Measurements from ENCODE around the gene GALNT1. TPM values are rescaled to one million over a fixed set of nuclear protein-coding genes. Genes with fewer than 3 reads are reported as not detected.

The GALNT1 gene
- total RNA-seq, 1 experiment from 2014 or later = 54.7 TPM

GRCh38 chr18:35750929-35751328 lies 169.4 kb downstream of the GALNT1 start:
- POLR2A ChIA-PET = no interaction called here
- H3K4me3 ChIP-seq (replicated peaks in 1 of 2; ENCODE audit: low read depth in 1 of 2, low read length in 2 of 2) = no peak overlapping the region
- H2AFZ ChIP-seq (ENCODE audit: low read depth, low read length, poor library complexity, severe bottlenecking) = no peak overlapping the region
- intact Hi-C loops (cut with micrococcal nuclease) = no loop called here
- RAD21 ChIA-PET (ENCODE audit: low non-redundant PET in 1 of 2, low total read pairs in 2 of 2, uncharacterized antibody in 2 of 2, unreplicated experiment in 2 of 2) = no interaction called here
- no peak overlapping the region for H3K9ac ChIP-seq (ENCODE audit: low read length)
- no peak overlapping the region for H3K4me2 ChIP-seq (ENCODE audit: low read length)
- CTCF ChIA-PET = no interaction called here
- H3K9me2 ChIP-seq (ENCODE audit: insufficient read depth) = no peaks in the 10 kb centered on the region
- no peaks in the 10 kb centered on the region for H3K79me2 ChIP-seq (ENCODE audit: insufficient read depth, low read length)
- DNase-seq (ENCODE audit: low read depth, low spot score) (no peak), ATAC-seq (no peak)
- no TSS peak for BruUV-seq (replicated peaks)
- H3K4me1 ChIP-seq (ENCODE audit: control insufficient read depth in 1 of 2, insufficient read depth in 2 of 2, low read length in 2 of 2) = no peaks in the 10 kb centered on the region
- H3K27ac ChIP-seq (ENCODE audit: low read depth, low read length) = no peak overlapping the region
- H4K20me1 ChIP-seq (ENCODE audit: insufficient read depth) = no peaks in the 10 kb centered on the region
- no peaks in the 10 kb centered on the region for H3K36me3 ChIP-seq (ENCODE audit: control insufficient read depth in 1 of 2, insufficient read depth in 2 of 2, low read length in 2 of 2)
- no peaks in the 10 kb centered on the region; the same call in 1 of the 2 replicates for H3K27me3 ChIP-seq (ENCODE audit: insufficient read depth, low read length)
- TF ChIP-seq SRF (IDR thresholded peaks at IDR 0.05; ENCODE audit: low read depth) = no peak
- no peak for TF ChIP-seq RAD21 (IDR thresholded peaks at IDR 0.05; ENCODE audit: low read depth)
- no peak for TF ChIP-seq POLR2A (IDR thresholded peaks at IDR 0.05; ENCODE audit: borderline replicate concordance, extremely low read depth, insufficient read depth, insufficient read length)
- no peak for TF ChIP-seq CEBPB (IDR thresholded peaks at IDR 0.05; ENCODE audit: low read depth)
- no peak for TF ChIP-seq EGR1 (IDR thresholded peaks at IDR 0.05; ENCODE audit: low read depth)
- TF ChIP-seq ZBTB33 (IDR thresholded peaks at IDR 0.05; ENCODE audit: extremely low read depth, insufficient replicate concordance, low read length) = no peak
- H3K9me3 ChIP-seq (ENCODE audit: control insufficient read depth in 1 of 2, insufficient read depth in 1 of 2, low read depth in 1 of 2, low read length in 2 of 2) = no peaks in the 10 kb centered on the region

- intact Hi-C loops (cut with micrococcal nuclease) = no loop called here
- no peak overlapping the region for H3K27ac ChIP-seq (ENCODE audit: low read depth, low read length)
- CTCF ChIA-PET = no interaction called here
Observed at GRCh38 chr18:35753306-35753910, 171.9 kb downstream of the GALNT1 start.

More at GRCh38 chr18:35753306-35753910, 171.9 kb downstream of the GALNT1 start:
- Histone ChIP-seq H3K9ac (ENCODE audit: low read length) (no peak overlapping the region), H3K27me3 (ENCODE audit: insufficient read depth, low read length) (no peaks in the 10 kb centered on the region; the same call in 1 of the 2 replicates), H2AFZ (ENCODE audit: low read depth, low read length, poor library complexity, severe bottlenecking) (no peak overlapping the region), H4K20me1 (ENCODE audit: insufficient read depth) (no peaks in the 10 kb centered on the region), H3K4me1 (ENCODE audit: control insufficient read depth in 1 of 2, insufficient read depth in 2 of 2, low read length in 2 of 2) (no peaks in the 10 kb centered on the region), H3K9me2 (ENCODE audit: insufficient read depth) (no peaks in the 10 kb centered on the region), H3K9me3 (ENCODE audit: control insufficient read depth in 1 of 2, insufficient read depth in 1 of 2, low read depth in 1 of 2, low read length in 2 of 2) (no peaks in the 10 kb centered on the region), H3K79me2 (ENCODE audit: insufficient read depth, low read length) (no peaks in the 10 kb centered on the region), H3K36me3 (ENCODE audit: control insufficient read depth in 1 of 2, insufficient read depth in 2 of 2, low read length in 2 of 2) (no peaks in the 10 kb centered on the region), H3K4me3 (replicated peaks in 1 of 2; ENCODE audit: low read depth in 1 of 2, low read length in 2 of 2) (no peak overlapping the region), H3K4me2 (ENCODE audit: low read length) (no peak overlapping the region)
- ChIA-PET POLR2A (no interaction called here), RAD21 (ENCODE audit: low non-redundant PET in 1 of 2, low total read pairs in 2 of 2, uncharacterized antibody in 2 of 2, unreplicated experiment in 2 of 2) (no interaction called here)
- no peak for DNase-seq (ENCODE audit: low read depth, low spot score)
- ATAC-seq = no peak
- TF ChIP-seq MAX (IDR thresholded peaks at IDR 0.05) (no peak), CBX3 (IDR thresholded peaks at IDR 0.05; ENCODE audit: low read depth) (no peak), ZFX (IDR thresholded peaks at IDR 0.05) (no peak), JUND (IDR thresholded peaks at IDR 0.05) (no peak), ZBTB33 (IDR thresholded peaks at IDR 0.05; ENCODE audit: extremely low read depth, insufficient replicate concordance, low read length) (no peak), SP1 (IDR thresholded peaks at IDR 0.05; ENCODE audit: low read depth) (no peak), ELF1 (IDR thresholded peaks at IDR 0.05; ENCODE audit: borderline replicate concordance, low read depth) (no peak)
- no TSS peak for BruUV-seq (replicated peaks)
